ENCODE data around the gene RNF152.

- TF ChIP-seq CTCF (conservative IDR thresholded peaks at IDR 0.05 in 1 of 2, IDR thresholded peaks at IDR 0.05 in 1 of 2; ENCODE audit: extremely low read depth in 1 of 2, insufficient read depth in 1 of 2, low read depth in 1 of 2, low read length in 2 of 2) = no peak
- TF ChIP-seq EZH2 (IDR thresholded peaks at IDR 0.05; ENCODE audit: borderline replicate concordance, low read length) = no peak
Observed at GRCh38 chr18:61926532-61926931, 33.7 kb upstream of the RNF152 start.

All from mammary epithelial cell (primary cell).